Lower leg skin (tissue), 4 donors: Measurements from ENCODE around the gene DPYSL5. TPM values are rescaled to one million over a fixed set of nuclear protein-coding genes. Genes with fewer than 3 reads are reported as not detected.

ENCODE experiments used
- DNase-seq, 2 donors: peaks; one replicate each; pipeline ENCODE4 v3.0.0-alpha.2; 2019; ENCODE audit warnings: low spot score in 2 of 2
- H3K4me3 ChIP-seq: fragments of 200-600 bp; sonication (generic); 2 replicates; pipeline ENCODE4 v1.5.1; 2017; ENCODE audit warnings: mild to moderate bottlenecking, low read depth; ENCODE audit not compliant: poor library complexity, severe bottlenecking
- CTCF ChIP-seq, 3 donors: fragments of 450-650 bp; IDR thresholded peaks; one replicate each; pipeline ENCODE4 v1.5.1; 2016; ENCODE audit warnings: antibody characterized with exemption in 3 of 3, mild to moderate bottlenecking in 3 of 3, moderate library complexity in 2 of 3
- POLR2A ChIP-seq, 2 donors: fragments of 450-650 bp; IDR thresholded peaks; one replicate each; pipeline ENCODE4 v1.6.1; 2016 to 2017; ENCODE audit warnings: antibody characterized with exemption in 2 of 2, mild to moderate bottlenecking in 1 of 2, moderate library complexity in 1 of 2
- WGBS, 2 donors: methylation state at CpG; one replicate each; pipeline ENCODE4 v1.1.5; 2018; 5-methylcytosine and 5-hydroxymethylcytosine counted together
- intact Hi-C: fragments of 100-400 bp; cut with DNase I; formaldehyde crosslinking; loops from one replicate; pipeline ENCODE4 v1.15.0; 2023; ENCODE audit warnings: low total_unique reads
- total RNA-seq, 4 donors: library from RNA; depleted of rRNA; stranded (reverse); fragments of >200 nt; gene quantifications; one replicate each; pipeline ENCODE4 v1.1.0, GENCODE V29; 2016

Gene DPYSL5
- not detected for total RNA-seq

- TF ChIP-seq POLR2A (IDR thresholded peaks at IDR 0.05) (no peak), CTCF (IDR thresholded peaks at IDR 0.05) (no peak)
- DNase-seq: no peak
- 0% methylated on average over 17 to 18 of the region's 83 CpGs for WGBS, 2 donors
Observed at GRCh38 chr2:26847655-26848335, at the start of gene DPYSL5. Gene DPYSL5 (plus strand): TSS chr2:26848132. CDS start chr2:26898500, 50,368 bp downstream.

GRCh38 chr2:26801328-26801727 lies 46.6 kb upstream of the DPYSL5 start:
- intact Hi-C loops: no loop called here
- no peak overlapping the region for H3K4me3 ChIP-seq
- no peak for DNase-seq
- TF ChIP-seq POLR2A (IDR thresholded peaks at IDR 0.05) (no peak), CTCF (IDR thresholded peaks at IDR 0.05) (no peak)
- WGBS, 2 donors: 76 to 86% methylated on average over 4 of the region's 4 CpGs

More at GRCh38 chr2:26847655-26848335, at the start of gene DPYSL5:
- intact Hi-C loops: no loop called here
- H3K4me3 ChIP-seq: no peak within 1 kb of the TSS

GRCh38 chr2:26801796-26802195 lies 46.1 kb upstream of the DPYSL5 start:
- intact Hi-C loops: no loop called here
- DNase-seq: no peak
- WGBS, 2 donors: 98 to 99% methylated on average over 7 of the region's 7 CpGs
- no peak overlapping the region for H3K4me3 ChIP-seq
- TF ChIP-seq CTCF (IDR thresholded peaks at IDR 0.05) (no peak), POLR2A (IDR thresholded peaks at IDR 0.05) (no peak)

- 72 to 82% methylated on average over 5 of the region's 5 CpGs for WGBS, 2 donors
- intact Hi-C loops: no loop called here
- TF ChIP-seq POLR2A (IDR thresholded peaks at IDR 0.05) (no peak), CTCF (IDR thresholded peaks at IDR 0.05) (no peak)
- DNase-seq: no peak
- H3K4me3 ChIP-seq: no peak overlapping the region
Observed at GRCh38 chr2:26805241-26805676, 42.7 kb upstream of the DPYSL5 start.

- DNase-seq: no peak
- no peak for TF ChIP-seq POLR2A (IDR thresholded peaks at IDR 0.05)
- no peak for TF ChIP-seq CTCF (IDR thresholded peaks at IDR 0.05)
- intact Hi-C loops: no loop called here
- WGBS, 2 donors: 50 to 55% methylated on average over 2 of the region's 2 CpGs
- no peak overlapping the region for H3K4me3 ChIP-seq
Observed at GRCh38 chr2:26807788-26808460, 40.0 kb upstream of the DPYSL5 start.
